H1 (cell line): ENCODE measurements around the gene SMIM38. TPM values are rescaled to one million over a fixed set of nuclear protein-coding genes. Genes with fewer than 3 reads are reported as not detected.

Experiments
- CTCF ChIA-PET: fragments of 300-600 bp; sonication (Branson Sonifier 250); formaldehyde crosslinking; loops from one replicate; lab custom pipeline; 2021; ENCODE audit not compliant: partially characterized antibody; lab: Charles Lee
- POLR2A ChIA-PET: fragments of 300-600 bp; sonication (Branson Sonifier 250); formaldehyde crosslinking; loops from one replicate; lab custom pipeline; 2021; ENCODE audit warnings: inconsistent platforms; ENCODE audit not compliant: partially characterized antibody; lab: Charles Lee
- DNase-seq, 2 experiments: peaks; one replicate each; pipeline versions ENCODE4 v3.0.0 to v3.0.0-alpha.2; 2010 to 2022; ENCODE audit warnings: low spot score in 2 of 2, low read depth in 1 of 2, mixed read lengths in 1 of 2
- FAIRE-seq: peaks from 2 replicates; lab custom pipeline; 2011; peaks lifted over from hg19 to GRCh38; lab: Jason Lieb, UNC
- H2AFZ ChIP-seq: 2 replicates; pipeline ENCODE4 v1.8.1; 2012; ENCODE audit warnings: low read length, inconsistent platforms
- H2AK5ac ChIP-seq: 2 replicates; pipeline ENCODE4 v1.6.1; 2013; ENCODE audit warnings: low read depth, low read length
- H2BK120ac ChIP-seq: replicated peaks from 2 replicates; pipeline ENCODE3; 2013; ENCODE audit warnings: low read depth, low read length, inconsistent platforms
- H2BK12ac ChIP-seq: 2 replicates; pipeline ENCODE4 v1.6.1; 2013; ENCODE audit warnings: low read depth, low read length
- H2BK15ac ChIP-seq: 2 replicates; pipeline ENCODE4 v1.6.1; 2013; ENCODE audit warnings: low read length
- H2BK20ac ChIP-seq: 2 replicates; pipeline ENCODE4 v1.6.1; 2013; ENCODE audit warnings: low read length
- H2BK5ac ChIP-seq: 2 replicates; pipeline ENCODE4 v1.6.1; 2013; ENCODE audit warnings: low read depth, low read length
- H3K14ac ChIP-seq: 2 replicates; pipeline ENCODE4 v1.6.1; 2013; ENCODE audit warnings: inconsistent platforms; ENCODE audit not compliant: insufficient read length
- H3K18ac ChIP-seq: 2 replicates; pipeline ENCODE4 v1.6.1; 2013; ENCODE audit warnings: low read length; ENCODE audit errors: extremely low read depth
- H3K23ac ChIP-seq: 2 replicates; pipeline ENCODE4 v1.6.1; 2013; ENCODE audit warnings: inconsistent platforms; ENCODE audit not compliant: insufficient read length
- H3K23me2 ChIP-seq: 2 replicates; pipeline ENCODE4 v1.6.1; 2013; ENCODE audit warnings: low read depth, low read length
- H3K27ac ChIP-seq: 2 replicates; pipeline ENCODE4 v1.6.1; 2011; ENCODE audit warnings: low read depth, low read length, inconsistent platforms
- H3K27me3 ChIP-seq, 4 experiments: replicated peaks in 1 of 4; 1 replicate in 1 of 4; 2 replicates in 3 of 4; pipeline versions ENCODE4 v1.6.1 to v1.8.1; 2011 to 2013; ENCODE audit warnings: low read length in 3 of 4, mild to moderate bottlenecking in 3 of 4, inconsistent platforms in 2 of 4, mixed read lengths in 2 of 4, moderate library complexity in 1 of 4; ENCODE audit not compliant: control insufficient read depth in 3 of 4, insufficient read depth in 3 of 4; ENCODE audit errors: extremely low read depth in 1 of 4
- H3K36me3 ChIP-seq, 4 experiments: 2 replicates each; pipeline versions ENCODE4 v1.6.1 to v1.8.1; 2011 to 2013; ENCODE audit warnings: mild to moderate bottlenecking in 4 of 4, low read length in 3 of 4, moderate library complexity in 2 of 4, control low read depth in 1 of 4, inconsistent platforms in 1 of 4; ENCODE audit not compliant: insufficient read depth in 4 of 4, control insufficient read depth in 2 of 4
- H3K4ac ChIP-seq: replicated peaks from 2 replicates; pipeline ENCODE3; 2013; ENCODE audit warnings: low read length, low read depth, mixed read lengths, inconsistent platforms; ENCODE audit not compliant: insufficient read length
- H3K4me1 ChIP-seq, 4 experiments: replicated peaks in 1 of 4; 1 replicate in 1 of 4; 2 replicates in 3 of 4; pipeline versions ENCODE4 v1.6.1 to v1.8.1; 2011 to 2013; ENCODE audit warnings: low read length in 3 of 4, inconsistent platforms in 2 of 4, mixed read lengths in 1 of 4; ENCODE audit not compliant: insufficient read depth in 4 of 4, control insufficient read depth in 3 of 4
- H3K4me2 ChIP-seq, 2 experiments: 2 replicates each; pipeline versions ENCODE4 v1.6.1 to v1.8.1; 2011 to 2013; ENCODE audit warnings: low read depth in 2 of 2, low read length in 2 of 2, control low read depth in 1 of 2, inconsistent platforms in 1 of 2, mild to moderate bottlenecking in 1 of 2; ENCODE audit not compliant: insufficient read depth in 1 of 2
- H3K4me3 ChIP-seq, 4 experiments: fragments of 200-600, 300-600 bp in 1 of 4; sonication (generic), shearing (Covaris generic), sonication (Bioruptor Twin) in 1 of 4; 2 replicates each; pipeline versions ENCODE4 v1.5.1 to v1.8.1; 2011 to 2016; ENCODE audit warnings: low read length in 4 of 4, low read depth in 3 of 4, control low read depth in 2 of 4, inconsistent platforms in 2 of 4, mild to moderate bottlenecking in 2 of 4, mixed read lengths in 1 of 4, moderate library complexity in 1 of 4; ENCODE audit not compliant: insufficient read depth in 2 of 4; ENCODE audit errors: extremely low read depth in 1 of 4
- H3K56ac ChIP-seq: replicated peaks from 2 replicates; pipeline ENCODE3; 2013; ENCODE audit warnings: low read depth, mild to moderate bottlenecking, mixed read lengths, low read length, inconsistent platforms; ENCODE audit not compliant: insufficient read length
- H3K79me1 ChIP-seq: 2 replicates; pipeline ENCODE4 v1.6.1; 2013; ENCODE audit warnings: low read depth, low read length, control low read depth
- H3K79me2 ChIP-seq, 2 experiments: 2 replicates each; pipeline versions ENCODE4 v1.6.1 to v1.8.1; 2012 to 2013; ENCODE audit warnings: low read length in 2 of 2, mild to moderate bottlenecking in 2 of 2, inconsistent platforms in 1 of 2; ENCODE audit not compliant: insufficient read depth in 2 of 2, control insufficient read depth in 1 of 2
- H3K9ac ChIP-seq, 4 experiments: replicated peaks in 1 of 4; 1 replicate in 1 of 4; 2 replicates in 3 of 4; pipeline versions ENCODE4 v1.6.1 to v1.8.1; 2011 to 2013; ENCODE audit warnings: low read depth in 3 of 4, low read length in 3 of 4, control low read depth in 2 of 4, mild to moderate bottlenecking in 2 of 4, moderate library complexity in 2 of 4, inconsistent platforms in 1 of 4; ENCODE audit errors: extremely low read depth in 1 of 4
- H3K9me3 ChIP-seq, 2 experiments: 2 replicates each; pipeline versions ENCODE4 v1.6.1 to v1.8.1; 2012 to 2013; ENCODE audit warnings: mild to moderate bottlenecking in 2 of 2, moderate library complexity in 2 of 2, control low read depth in 1 of 2, inconsistent platforms in 1 of 2, low read depth in 1 of 2, low read length in 1 of 2, mixed read lengths in 1 of 2; ENCODE audit not compliant: insufficient read depth in 2 of 2
- H4K20me1 ChIP-seq, 2 experiments: replicated peaks in 1 of 2; 2 replicates each; pipeline versions ENCODE3 to v1.8.1; 2011 to 2013; ENCODE audit warnings: inconsistent platforms in 2 of 2, low read length in 2 of 2, mild to moderate bottlenecking in 1 of 2; ENCODE audit not compliant: insufficient read depth in 2 of 2, control insufficient read depth in 1 of 2
- H4K5ac ChIP-seq: 2 replicates; pipeline ENCODE4 v1.6.1; 2013; ENCODE audit warnings: low read length, low read depth, mixed read lengths, inconsistent platforms; ENCODE audit not compliant: insufficient read length
- H4K8ac ChIP-seq: 2 replicates; pipeline ENCODE4 v1.8.0; 2013; ENCODE audit warnings: mild to moderate bottlenecking, moderate library complexity, low read length, inconsistent platforms; ENCODE audit not compliant: insufficient read depth; ENCODE audit errors: extremely low read depth
- H4K91ac ChIP-seq: replicated peaks from 2 replicates; pipeline ENCODE3; 2013; ENCODE audit warnings: low read length, mixed read lengths, inconsistent platforms; ENCODE audit not compliant: insufficient read length
- CEBPB ChIP-seq: IDR thresholded peaks from 2 replicates; pipeline ENCODE4 v1.6.1; 2012; ENCODE audit warnings: low read depth, low read length
- GTF2F1 ChIP-seq: IDR thresholded peaks from 2 replicates; pipeline ENCODE4 v1.6.1; 2012; ENCODE audit warnings: low read depth, low read length, improper control_type of control experiment, borderline replicate concordance
- HDAC6 ChIP-seq: IDR thresholded peaks from one replicate; pipeline ENCODE4 v1.7.1; 2012; ENCODE audit warnings: low read depth, mild to moderate bottlenecking, inconsistent platforms, low read length, moderate library complexity
- JUN ChIP-seq: IDR thresholded peaks from 2 replicates; pipeline ENCODE4 v1.6.1; 2011; ENCODE audit warnings: low read depth, mild to moderate bottlenecking, improper control_type of control experiment, low read length
- RFX5 ChIP-seq: IDR thresholded peaks from 2 replicates; pipeline ENCODE4 v1.6.1; 2011; ENCODE audit warnings: low read depth, low read length, improper control_type of control experiment, borderline replicate concordance
- TAF7 ChIP-seq: optimal IDR thresholded peaks from 2 replicates; pipeline ENCODE3; 2011; ENCODE audit warnings: low read depth, mild to moderate bottlenecking, inconsistent platforms, low read length, moderate library complexity, borderline replicate concordance
- TBP ChIP-seq: IDR thresholded peaks from 2 replicates; pipeline ENCODE4 v1.6.1; 2011; ENCODE audit warnings: low read depth, low read length, improper control_type of control experiment
- WGBS, 2 experiments: shearing (Covaris generic) in 1 of 2; methylation state at CpG; one replicate each; pipeline versions ENCODE4 v1.1.6 to v1.1.7; 2013 to 2015; ENCODE audit warnings: low lambda C conversion rate in 2 of 2, mixed read lengths in 2 of 2, inconsistent platforms in 1 of 2, low coverage in 1 of 2, missing lambda C conversion rate in 1 of 2; ENCODE audit not compliant: insufficient replicate concordance in 2 of 2, insufficient coverage in 1 of 2, insufficient read length in 1 of 2; ENCODE audit errors: extremely low coverage in 1 of 2, missing lambda C conversion rate in 1 of 2; 5-methylcytosine and 5-hydroxymethylcytosine counted together
- polyA plus RNA-seq, 7 experiments: library from polyadenylated mRNA; depleted of rRNA in 3 of 7; stranded (reverse) in 5 of 7; unstranded in 2 of 7; fragments of >200 nt in 5 of 7; fragments of 200-250 nt in 2 of 7; gene quantifications; 1 replicate in 5 of 7; 2 replicates in 1 of 7; 4 replicates in 1 of 7; pipeline versions ENCODE4 v1.2.1 to v1.2.3, GENCODE V29; 2011 to 2013; ENCODE audit warnings: missing spikeins in 2 of 7, mixed read lengths in 2 of 7
- total RNA-seq: library from RNA; stranded (reverse); fragmentation: NEBNext Ultra II Directional; extraction: Animal tissue kit (Norgen Biotek cat#: 25700); gene quantifications from 2 replicates; pipeline ENCODE4 v1.2.1, GENCODE V29; 2021
- TF ChIP-seq, protein P1 (sequence below): IDR thresholded peaks from 2 replicates; pipeline ENCODE4 v1.6.1; 2011; ENCODE audit warnings: low read length, improper control_type of control experiment

The SMIM38 gene
- total and polyA plus RNA-seq, 2 of the 8 experiments (the other 6 are each of a cell fraction or from before 2014, with no cell fraction given): 0.17 to 0.20 TPM

DNA sequence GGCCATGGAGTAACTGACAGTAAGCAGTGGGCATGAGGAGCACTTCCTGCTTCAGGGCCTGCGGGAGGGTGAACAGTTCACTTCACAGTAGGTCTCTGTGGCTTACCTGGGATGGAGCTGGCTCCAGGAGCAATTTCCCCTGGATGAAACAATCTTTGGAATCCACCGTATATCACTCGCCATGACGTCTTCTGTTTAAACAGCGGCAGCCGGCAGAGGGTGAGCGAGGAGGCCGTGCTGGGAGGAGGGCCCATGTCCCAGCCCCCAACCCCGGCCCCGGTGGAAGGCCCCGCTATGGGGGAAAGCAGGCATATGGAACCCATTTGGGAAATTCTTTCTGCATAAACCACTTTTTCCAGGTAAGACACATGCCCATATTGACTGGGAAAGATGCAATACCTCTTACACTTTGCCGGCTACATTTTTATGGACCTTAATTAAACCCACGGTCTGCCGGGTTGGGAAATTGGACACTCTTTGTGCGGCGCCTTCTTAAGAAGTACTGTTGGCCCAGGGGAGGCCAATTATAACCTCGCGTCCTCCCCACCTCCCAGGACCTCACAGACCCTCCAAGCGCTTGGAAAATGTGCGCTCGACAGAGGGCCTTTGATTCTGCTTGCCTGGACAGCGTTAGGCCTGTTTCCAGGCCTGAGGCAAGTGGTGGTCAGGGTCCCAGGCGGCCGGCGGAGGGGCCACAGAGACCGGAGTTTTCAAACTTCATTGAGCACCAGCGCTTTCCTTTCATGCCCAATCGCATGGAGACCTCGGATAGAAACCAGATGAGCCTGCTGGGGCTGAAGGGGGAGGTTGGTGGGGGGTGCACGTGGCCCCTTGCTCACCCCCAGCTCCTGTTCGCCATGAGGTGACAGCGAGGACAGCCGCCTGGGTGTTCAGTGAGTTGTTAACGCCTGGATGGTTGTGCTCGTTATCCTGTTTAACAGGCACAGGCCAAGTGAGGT lies 40.4 kb downstream of the SMIM38 start:
- no peak overlapping the region for H3K4me3 ChIP-seq
- H3K4ac ChIP-seq: no peak overlapping the region
- TF ChIP-seq RFX5 (no peak), TBP (no peak), HDAC6 (no peak), JUN (no peak), CEBPB (no peak), GTF2F1 (no peak), TAF7 (no peak)
- TF ChIP-seq, protein P1, sequence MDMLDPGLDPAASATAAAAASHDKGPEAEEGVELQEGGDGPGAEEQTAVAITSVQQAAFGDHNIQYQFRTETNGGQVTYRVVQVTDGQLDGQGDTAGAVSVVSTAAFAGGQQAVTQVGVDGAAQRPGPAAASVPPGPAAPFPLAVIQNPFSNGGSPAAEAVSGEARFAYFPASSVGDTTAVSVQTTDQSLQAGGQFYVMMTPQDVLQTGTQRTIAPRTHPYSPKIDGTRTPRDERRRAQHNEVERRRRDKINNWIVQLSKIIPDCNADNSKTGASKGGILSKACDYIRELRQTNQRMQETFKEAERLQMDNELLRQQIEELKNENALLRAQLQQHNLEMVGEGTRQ: no peak
- no peak overlapping the region for H4K8ac ChIP-seq
- 95% methylated on average over 31 of the region's 35 CpGs; no CpG with 5 or more reads in 1 of the 2 experiments for WGBS, 2 experiments
- H2AK5ac ChIP-seq: no peak overlapping the region
- H3K9ac ChIP-seq: no peak overlapping the region
- DNase-seq: no peak
- no peak overlapping the region for H2BK5ac ChIP-seq
- no peaks in the 10 kb centered on the region for H3K36me3 ChIP-seq
- no peak overlapping the region for H3K14ac ChIP-seq
- no peak overlapping the region for H3K23ac ChIP-seq
- no peak overlapping the region for H3K27ac ChIP-seq
- H4K5ac ChIP-seq: no peak overlapping the region
- no peaks in the 10 kb centered on the region for H3K27me3 ChIP-seq
- no peak overlapping the region for H3K18ac ChIP-seq
- ChIA-PET CTCF (no interaction called here), POLR2A (no interaction called here)
- no peak overlapping the region for H3K4me2 ChIP-seq
- H3K9me3 ChIP-seq: no peaks in the 10 kb centered on the region
- H3K79me1 ChIP-seq: no peaks in the 10 kb centered on the region
- no peak overlapping the region for H2BK120ac ChIP-seq
- H3K56ac ChIP-seq: no peak overlapping the region
- H2BK15ac ChIP-seq: no peak overlapping the region
- H2BK20ac ChIP-seq: no peak overlapping the region
- FAIRE-seq: no peak
- H4K20me1 ChIP-seq: peaks cover 0 to 2% of the 10 kb centered on the region in 2 experiments
- peaks cover 0 to 6% (median 2%) of the 10 kb centered on the region in 4 experiments; a peak in 3 of 7 replicates for H3K4me1 ChIP-seq
- H2AFZ ChIP-seq: no peak overlapping the region
- H3K23me2 ChIP-seq: peaks cover 15% of the 10 kb centered on the region; the same call in 1 of the 2 replicates
- H3K79me2 ChIP-seq: no peaks in the 10 kb centered on the region
- H2BK12ac ChIP-seq: no peak overlapping the region
- H4K91ac ChIP-seq: no peak overlapping the region
